WTC11 (cell line): ENCODE data around the gene SPEN. TPM values are rescaled to one million over a fixed set of nuclear protein-coding genes. Genes with fewer than 3 reads are reported as not detected.
"Not testable (repeated sequence)": the region's sequence is repeated elsewhere in the genome, so short reads cannot be mapped to it uniquely, and the experiment has no call there.

ENCODE experiments used
- ATAC-seq: fragments of 200-7000 bp; cut with Tn5 transposase; 2 replicates; pipeline ENCODE4 v1.10.0; 2021; ENCODE audit warnings: mild to moderate bottlenecking, moderate library complexity
- CTCF ChIA-PET: fragments of 300-600 bp; sonication (Branson Sonifier 250); formaldehyde crosslinking; loops from one replicate; lab custom pipeline; 2021; ENCODE audit warnings: antibody characterized with exemption; lab: Charles Lee
- POLR2A ChIA-PET: fragments of 350-600 bp; sonication (Branson Sonifier 250); formaldehyde crosslinking; loops from one replicate; lab custom pipeline; 2021; ENCODE audit warnings: antibody characterized with exemption; lab: Charles Lee
- DNase-seq: peaks from one replicate; pipeline ENCODE4 v3.0.0; 2021; ENCODE audit warnings: low spot score
- H3K27ac Mint-ChIP-seq: 2 replicates; pipeline ENCODE4 v1.8.0; 2021; ENCODE audit warnings: mixed read lengths
- H3K27me3 Mint-ChIP-seq: 2 replicates; pipeline ENCODE4 v1.8.0; 2021; ENCODE audit warnings: low read depth, mild to moderate bottlenecking, moderate library complexity, mixed read lengths
- H3K36me3 Mint-ChIP-seq: 2 replicates; pipeline ENCODE4 v1.8.0; 2021; ENCODE audit warnings: mixed read lengths
- H3K4me1 Mint-ChIP-seq: 2 replicates; pipeline ENCODE4 v1.8.0; 2022; ENCODE audit warnings: mixed read lengths
- H3K4me3 Mint-ChIP-seq: 2 replicates; pipeline ENCODE4 v1.8.0; 2021; ENCODE audit warnings: mild to moderate bottlenecking, moderate library complexity, mixed read lengths
- H3K9me3 Mint-ChIP-seq: 2 replicates; pipeline ENCODE4 v1.8.0; 2021; ENCODE audit warnings: mixed read lengths
- FOXJ3 ChIP-seq: sonication (generic); formaldehyde crosslinking; IDR thresholded peaks from 2 replicates; pipeline ENCODE4 v1.9.0; 2021; ENCODE audit warnings: missing genetic modification reagents, mild to moderate bottlenecking, borderline replicate concordance
- FOXP1 ChIP-seq: sonication (generic); formaldehyde crosslinking; IDR thresholded peaks from 2 replicates; pipeline ENCODE4 v1.8.0; 2022; ENCODE audit warnings: missing genetic modification reagents, mild to moderate bottlenecking, moderate library complexity, borderline replicate concordance
- JUN ChIP-seq: sonication (generic); formaldehyde crosslinking; IDR thresholded peaks from 2 replicates; pipeline ENCODE4 v1.8.0; 2023; ENCODE audit warnings: mild to moderate bottlenecking, missing genetic modification reagents
- NFATC4 ChIP-seq: fragments of 250-450 bp; sonication (Bioruptor Pico); IDR thresholded peaks from 2 replicates; pipeline ENCODE4 v1.9.0; 2021; ENCODE audit warnings: mild to moderate bottlenecking
- SMAD4 ChIP-seq: sonication (generic); formaldehyde crosslinking; IDR thresholded peaks from 2 replicates; pipeline ENCODE4 v1.8.0; 2022; ENCODE audit warnings: mild to moderate bottlenecking, missing genetic modification reagents
- STAT6 ChIP-seq: sonication (generic); formaldehyde crosslinking; conservative IDR thresholded peaks from 2 replicates; pipeline ENCODE4 v1.8.1; 2023; ENCODE audit warnings: mild to moderate bottlenecking, low read depth, missing genetic modification reagents, moderate library complexity
- ZNF121 ChIP-seq: sonication (generic); formaldehyde crosslinking; IDR thresholded peaks from 2 replicates; pipeline ENCODE4 v1.8.0; 2023; ENCODE audit warnings: missing genetic modification reagents
- total RNA-seq: library from RNA; stranded (reverse); gene quantifications from 3 replicates; pipeline ENCODE4 v1.2.3, GENCODE V29; 2021
- TF ChIP-seq, protein P1 (sequence below): sonication (generic); formaldehyde crosslinking; IDR thresholded peaks from 2 replicates; pipeline ENCODE4 v1.8.0; 2022; ENCODE audit warnings: missing genetic modification reagents
- TF ChIP-seq, protein P2 (sequence below): fragments of 200-600 bp; IDR thresholded peaks from 2 replicates; pipeline ENCODE4 v1.8.0; 2022; ENCODE audit warnings: antibody characterized with exemption
- TF ChIP-seq, protein P3 (sequence below): sonication (generic); formaldehyde crosslinking; IDR thresholded peaks from 2 replicates; pipeline ENCODE4 v1.8.1; 2022; ENCODE audit warnings: missing genetic modification reagents, borderline replicate concordance
- TF ChIP-seq, protein P4 (sequence below): sonication (generic); formaldehyde crosslinking; IDR thresholded peaks from 2 replicates; pipeline ENCODE4 v1.8.0; 2022; ENCODE audit warnings: mild to moderate bottlenecking, missing genetic modification reagents
- TF ChIP-seq, protein P5 (sequence below): sonication (generic); formaldehyde crosslinking; IDR thresholded peaks from 2 replicates; pipeline ENCODE4 v1.8.1; 2023; ENCODE audit warnings: mild to moderate bottlenecking, missing genetic modification reagents

The SPEN gene
- total RNA-seq, 1 experiment from 2014 or later = 48.8 TPM

- no peak overlapping the region for H3K27ac Mint-ChIP-seq
- no peaks in the 10 kb centered on the region for H3K4me1 Mint-ChIP-seq
- DNase-seq (no peak), ATAC-seq (no peak)
- POLR2A ChIA-PET = no interaction called here
- H3K4me3 Mint-ChIP-seq = no peak overlapping the region
- TF ChIP-seq NFATC4 (CRISPR knock-in tag) = no peak
- TF ChIP-seq, protein P1, sequence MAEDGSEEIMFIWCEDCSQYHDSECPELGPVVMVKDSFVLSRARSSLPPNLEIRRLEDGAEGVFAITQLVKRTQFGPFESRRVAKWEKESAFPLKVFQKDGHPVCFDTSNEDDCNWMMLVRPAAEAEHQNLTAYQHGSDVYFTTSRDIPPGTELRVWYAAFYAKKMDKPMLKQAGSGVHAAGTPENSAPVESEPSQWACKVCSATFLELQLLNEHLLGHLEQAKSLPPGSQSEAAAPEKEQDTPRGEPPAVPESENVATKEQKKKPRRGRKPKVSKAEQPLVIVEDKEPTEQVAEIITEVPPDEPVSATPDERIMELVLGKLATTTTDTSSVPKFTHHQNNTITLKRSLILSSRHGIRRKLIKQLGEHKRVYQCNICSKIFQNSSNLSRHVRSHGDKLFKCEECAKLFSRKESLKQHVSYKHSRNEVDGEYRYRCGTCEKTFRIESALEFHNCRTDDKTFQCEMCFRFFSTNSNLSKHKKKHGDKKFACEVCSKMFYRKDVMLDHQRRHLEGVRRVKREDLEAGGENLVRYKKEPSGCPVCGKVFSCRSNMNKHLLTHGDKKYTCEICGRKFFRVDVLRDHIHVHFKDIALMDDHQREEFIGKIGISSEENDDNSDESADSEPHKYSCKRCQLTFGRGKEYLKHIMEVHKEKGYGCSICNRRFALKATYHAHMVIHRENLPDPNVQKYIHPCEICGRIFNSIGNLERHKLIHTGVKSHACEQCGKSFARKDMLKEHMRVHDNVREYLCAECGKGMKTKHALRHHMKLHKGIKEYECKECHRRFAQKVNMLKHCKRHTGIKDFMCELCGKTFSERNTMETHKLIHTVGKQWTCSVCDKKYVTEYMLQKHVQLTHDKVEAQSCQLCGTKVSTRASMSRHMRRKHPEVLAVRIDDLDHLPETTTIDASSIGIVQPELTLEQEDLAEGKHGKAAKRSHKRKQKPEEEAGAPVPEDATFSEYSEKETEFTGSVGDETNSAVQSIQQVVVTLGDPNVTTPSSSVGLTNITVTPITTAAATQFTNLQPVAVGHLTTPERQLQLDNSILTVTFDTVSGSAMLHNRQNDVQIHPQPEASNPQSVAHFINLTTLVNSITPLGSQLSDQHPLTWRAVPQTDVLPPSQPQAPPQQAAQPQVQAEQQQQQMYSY (CRISPR knock-in tag) = no peak
- no peak for TF ChIP-seq SMAD4
- TF ChIP-seq FOXJ3 = no peak
- TF ChIP-seq, protein P2, sequence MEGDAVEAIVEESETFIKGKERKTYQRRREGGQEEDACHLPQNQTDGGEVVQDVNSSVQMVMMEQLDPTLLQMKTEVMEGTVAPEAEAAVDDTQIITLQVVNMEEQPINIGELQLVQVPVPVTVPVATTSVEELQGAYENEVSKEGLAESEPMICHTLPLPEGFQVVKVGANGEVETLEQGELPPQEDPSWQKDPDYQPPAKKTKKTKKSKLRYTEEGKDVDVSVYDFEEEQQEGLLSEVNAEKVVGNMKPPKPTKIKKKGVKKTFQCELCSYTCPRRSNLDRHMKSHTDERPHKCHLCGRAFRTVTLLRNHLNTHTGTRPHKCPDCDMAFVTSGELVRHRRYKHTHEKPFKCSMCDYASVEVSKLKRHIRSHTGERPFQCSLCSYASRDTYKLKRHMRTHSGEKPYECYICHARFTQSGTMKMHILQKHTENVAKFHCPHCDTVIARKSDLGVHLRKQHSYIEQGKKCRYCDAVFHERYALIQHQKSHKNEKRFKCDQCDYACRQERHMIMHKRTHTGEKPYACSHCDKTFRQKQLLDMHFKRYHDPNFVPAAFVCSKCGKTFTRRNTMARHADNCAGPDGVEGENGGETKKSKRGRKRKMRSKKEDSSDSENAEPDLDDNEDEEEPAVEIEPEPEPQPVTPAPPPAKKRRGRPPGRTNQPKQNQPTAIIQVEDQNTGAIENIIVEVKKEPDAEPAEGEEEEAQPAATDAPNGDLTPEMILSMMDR = no peak
- TF ChIP-seq, protein P3, sequence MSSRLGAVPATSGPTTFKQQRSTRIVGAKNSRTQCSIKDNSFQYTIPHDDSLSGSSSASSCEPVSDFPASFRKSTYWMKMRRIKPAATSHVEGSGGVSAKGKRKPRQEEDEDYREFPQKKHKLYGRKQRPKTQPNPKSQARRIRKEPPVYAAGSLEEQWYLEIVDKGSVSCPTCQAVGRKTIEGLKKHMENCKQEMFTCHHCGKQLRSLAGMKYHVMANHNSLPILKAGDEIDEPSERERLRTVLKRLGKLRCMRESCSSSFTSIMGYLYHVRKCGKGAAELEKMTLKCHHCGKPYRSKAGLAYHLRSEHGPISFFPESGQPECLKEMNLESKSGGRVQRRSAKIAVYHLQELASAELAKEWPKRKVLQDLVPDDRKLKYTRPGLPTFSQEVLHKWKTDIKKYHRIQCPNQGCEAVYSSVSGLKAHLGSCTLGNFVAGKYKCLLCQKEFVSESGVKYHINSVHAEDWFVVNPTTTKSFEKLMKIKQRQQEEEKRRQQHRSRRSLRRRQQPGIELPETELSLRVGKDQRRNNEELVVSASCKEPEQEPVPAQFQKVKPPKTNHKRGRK (CRISPR knock-in tag) = no peak
- no peak for TF ChIP-seq JUN
- TF ChIP-seq, protein P4, sequence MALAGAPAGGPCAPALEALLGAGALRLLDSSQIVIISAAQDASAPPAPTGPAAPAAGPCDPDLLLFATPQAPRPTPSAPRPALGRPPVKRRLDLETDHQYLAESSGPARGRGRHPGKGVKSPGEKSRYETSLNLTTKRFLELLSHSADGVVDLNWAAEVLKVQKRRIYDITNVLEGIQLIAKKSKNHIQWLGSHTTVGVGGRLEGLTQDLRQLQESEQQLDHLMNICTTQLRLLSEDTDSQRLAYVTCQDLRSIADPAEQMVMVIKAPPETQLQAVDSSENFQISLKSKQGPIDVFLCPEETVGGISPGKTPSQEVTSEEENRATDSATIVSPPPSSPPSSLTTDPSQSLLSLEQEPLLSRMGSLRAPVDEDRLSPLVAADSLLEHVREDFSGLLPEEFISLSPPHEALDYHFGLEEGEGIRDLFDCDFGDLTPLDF (CRISPR knock-in tag) = no peak
- TF ChIP-seq, protein P5, sequence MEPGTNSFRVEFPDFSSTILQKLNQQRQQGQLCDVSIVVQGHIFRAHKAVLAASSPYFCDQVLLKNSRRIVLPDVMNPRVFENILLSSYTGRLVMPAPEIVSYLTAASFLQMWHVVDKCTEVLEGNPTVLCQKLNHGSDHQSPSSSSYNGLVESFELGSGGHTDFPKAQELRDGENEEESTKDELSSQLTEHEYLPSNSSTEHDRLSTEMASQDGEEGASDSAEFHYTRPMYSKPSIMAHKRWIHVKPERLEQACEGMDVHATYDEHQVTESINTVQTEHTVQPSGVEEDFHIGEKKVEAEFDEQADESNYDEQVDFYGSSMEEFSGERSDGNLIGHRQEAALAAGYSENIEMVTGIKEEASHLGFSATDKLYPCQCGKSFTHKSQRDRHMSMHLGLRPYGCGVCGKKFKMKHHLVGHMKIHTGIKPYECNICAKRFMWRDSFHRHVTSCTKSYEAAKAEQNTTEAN (CRISPR knock-in tag) = no peak
- TF ChIP-seq FOXP1 = no peak
- no peak for TF ChIP-seq STAT6
- TF ChIP-seq, all 79 proteins: peak for 0
- H3K27me3 Mint-ChIP-seq = no peaks in the 10 kb centered on the region
- no peaks in the 10 kb centered on the region for H3K9me3 Mint-ChIP-seq
- CTCF ChIA-PET = no interaction called here
- H3K36me3 Mint-ChIP-seq = peaks cover 47% of the 10 kb centered on the region
These were observed 64.4 kb downstream of the SPEN start for GRCh38 chr1:15911927-15912326.

GRCh38 chr1:15913607-15914006 is 66.1 kb downstream of the SPEN start:
- POLR2A ChIA-PET, H3K4me3 Mint-ChIP-seq, H3K27me3 Mint-ChIP-seq, CTCF ChIA-PET, H3K9me3 Mint-ChIP-seq, H3K27ac Mint-ChIP-seq, H3K4me1 Mint-ChIP-seq, DNase-seq, ATAC-seq: not testable (repeated sequence)
- TF ChIP-seq ZNF121 = 0 out of 2 replicates have a peak, but pooled peaks have one; percentile 64
- peaks cover 52% of the 10 kb centered on the region for H3K36me3 Mint-ChIP-seq
